GM21423 (cell line): ENCODE measurements around the gene EGLN3.
"Not testable (repeated sequence)": the region's sequence is repeated elsewhere in the genome, so short reads cannot be mapped to it uniquely, and the experiment has no call there.

Source experiments
- ATAC-seq: cut with Tn5 transposase; IDR thresholded peaks from one replicate; pipeline ENCODE4 v1.9.1; 2021; ENCODE audit warnings: mild to moderate bottlenecking, moderate library complexity; ENCODE audit not compliant: unreplicated experiment

Gene EGLN3

GRCh38 chr14:33938131-33938949 is 12.5 kb downstream of the EGLN3 start:
- no peak for ATAC-seq

GRCh38 chr14:33936391-33936790 is 14.5 kb downstream of the EGLN3 start:
- no peak for ATAC-seq

- ATAC-seq, result no peak
Observed at GRCh38 chr14:33934938-33935337, 15.9 kb downstream of the EGLN3 start.

- ATAC-seq, result no peak
Observed at GRCh38 chr14:33934043-33934750, 16.7 kb downstream of the EGLN3 start.

- no peak for ATAC-seq
Observed at GRCh38 chr14:33933386-33933933, 17.4 kb downstream of the EGLN3 start.

- ATAC-seq, result no peak
Observed at GRCh38 chr14:33932576-33933345, 18.1 kb downstream of the EGLN3 start.

- ATAC-seq, result no peak
Observed at GRCh38 chr14:33932033-33932432, 18.8 kb downstream of the EGLN3 start.

GRCh38 chr14:33931461-33931860 is 19.4 kb downstream of the EGLN3 start:
- ATAC-seq, result no peak

- no peak for ATAC-seq
Observed at GRCh38 chr14:33930439-33930838, 20.4 kb downstream of the EGLN3 start.

- no peak for ATAC-seq
Observed at GRCh38 chr14:33929799-33930408, 21.0 kb downstream of the EGLN3 start.

GRCh38 chr14:33928895-33929294 is 22.0 kb downstream of the EGLN3 start:
- no peak for ATAC-seq

- no peak for ATAC-seq
Observed at GRCh38 chr14:33927944-33928343, 22.9 kb downstream of the EGLN3 start.

- ATAC-seq, result not testable (repeated sequence)
Observed at GRCh38 chr14:33926967-33927366, 23.9 kb downstream of the EGLN3 start.

GRCh38 chr14:33925946-33926345 is 24.9 kb downstream of the EGLN3 start:
- no peak for ATAC-seq

- ATAC-seq, result no peak
Observed at GRCh38 chr14:33925235-33925634, 25.6 kb downstream of the EGLN3 start.

- no peak for ATAC-seq
Observed at GRCh38 chr14:33924566-33925100, 26.2 kb downstream of the EGLN3 start.

GRCh38 chr14:33922125-33922524 is 28.7 kb downstream of the EGLN3 start:
- no peak for ATAC-seq

- no peak for ATAC-seq
Observed at GRCh38 chr14:33918256-33918655, 32.6 kb downstream of the EGLN3 start.

GRCh38 chr14:33917661-33918060 is 33.2 kb downstream of the EGLN3 start:
- ATAC-seq, result no peak
